Retinal pigment epithelial cell (primary cell): ENCODE measurements around the gene CST2.
"Not testable (repeated sequence)": the region's sequence is repeated elsewhere in the genome, so short reads cannot be mapped to it uniquely, and the experiment has no call there.

Source experiments
- DNase-seq: peaks from one replicate; pipeline ENCODE4 v3.0.0-alpha.2; 2010; ENCODE audit warnings: low read depth
- H3K4me3 ChIP-seq: 2 replicates; pipeline ENCODE4 v1.5.1; 2011; ENCODE audit warnings: mild to moderate bottlenecking, low read length, control low read depth, moderate library complexity
- CTCF ChIP-seq: conservative IDR thresholded peaks from 2 replicates; pipeline ENCODE4 v1.5.1; 2011; ENCODE audit warnings: low read depth, low read length, control low read depth, inconsistent platforms

CST2 gene

GRCh38 chr20:23799216-23799847 is 27.2 kb downstream of the CST2 start:
- not testable (repeated sequence) for H3K4me3 ChIP-seq, DNase-seq
- TF ChIP-seq CTCF: peak; percentile 47

- no peak for DNase-seq
- TF ChIP-seq CTCF: no peak
Measured at GRCh38 chr20:23795526-23795925, 31.0 kb downstream of the CST2 start.

GRCh38 chr20:23794841-23795240 is 31.7 kb downstream of the CST2 start:
- TF ChIP-seq CTCF: no peak
- DNase-seq: no peak
- no peak overlapping the region for H3K4me3 ChIP-seq

More at GRCh38 chr20:23795526-23795925, 31.0 kb downstream of the CST2 start:
- no peak overlapping the region for H3K4me3 ChIP-seq

GRCh38 chr20:23794065-23794464 is 32.5 kb downstream of the CST2 start:
- DNase-seq: no peak
- no peak overlapping the region for H3K4me3 ChIP-seq
- no peak for TF ChIP-seq CTCF

- no peak for DNase-seq
- TF ChIP-seq CTCF: no peak
- no peak overlapping the region for H3K4me3 ChIP-seq
Measured at GRCh38 chr20:23783447-23783846, 43.1 kb downstream of the CST2 start.

GRCh38 chr20:23782366-23782983 is 44.1 kb downstream of the CST2 start:
- peak; percentile 55 for TF ChIP-seq CTCF
- H3K4me3 ChIP-seq: no peak overlapping the region
- no peak for DNase-seq

- not testable (repeated sequence) for H3K4me3 ChIP-seq, DNase-seq
Measured at GRCh38 chr20:23778676-23779075, 47.9 kb downstream of the CST2 start.

- not testable (repeated sequence) for DNase-seq, H3K4me3 ChIP-seq
Measured at GRCh38 chr20:23777380-23777779, 49.1 kb downstream of the CST2 start.
